ENCODE data around the gene TEAD4. TPM values are rescaled to one million over a fixed set of nuclear protein-coding genes. Genes with fewer than 3 reads are reported as not detected.

Gene TEAD4
- total RNA-seq, 1 experiment from 2014 or later, result 39.8 TPM

- no peaks in the 10 kb centered on the region for H3K4me1 ChIP-seq (ENCODE audit: insufficient read depth, low read length, poor library complexity, severe bottlenecking)
- TF ChIP-seq EZH2 (IDR thresholded peaks at IDR 0.05; ENCODE audit: borderline replicate concordance, low read depth, low read length, poor library complexity, severe bottlenecking), result no peak
- TF ChIP-seq, protein P1, sequence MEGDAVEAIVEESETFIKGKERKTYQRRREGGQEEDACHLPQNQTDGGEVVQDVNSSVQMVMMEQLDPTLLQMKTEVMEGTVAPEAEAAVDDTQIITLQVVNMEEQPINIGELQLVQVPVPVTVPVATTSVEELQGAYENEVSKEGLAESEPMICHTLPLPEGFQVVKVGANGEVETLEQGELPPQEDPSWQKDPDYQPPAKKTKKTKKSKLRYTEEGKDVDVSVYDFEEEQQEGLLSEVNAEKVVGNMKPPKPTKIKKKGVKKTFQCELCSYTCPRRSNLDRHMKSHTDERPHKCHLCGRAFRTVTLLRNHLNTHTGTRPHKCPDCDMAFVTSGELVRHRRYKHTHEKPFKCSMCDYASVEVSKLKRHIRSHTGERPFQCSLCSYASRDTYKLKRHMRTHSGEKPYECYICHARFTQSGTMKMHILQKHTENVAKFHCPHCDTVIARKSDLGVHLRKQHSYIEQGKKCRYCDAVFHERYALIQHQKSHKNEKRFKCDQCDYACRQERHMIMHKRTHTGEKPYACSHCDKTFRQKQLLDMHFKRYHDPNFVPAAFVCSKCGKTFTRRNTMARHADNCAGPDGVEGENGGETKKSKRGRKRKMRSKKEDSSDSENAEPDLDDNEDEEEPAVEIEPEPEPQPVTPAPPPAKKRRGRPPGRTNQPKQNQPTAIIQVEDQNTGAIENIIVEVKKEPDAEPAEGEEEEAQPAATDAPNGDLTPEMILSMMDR (conservative IDR thresholded peaks at IDR 0.05; ENCODE audit: low read depth, low read length), result no peak
- BruUV-seq (replicated peaks), result no TSS peak
- H3K4me3 ChIP-seq (ENCODE audit: low read depth, low read length, poor library complexity, severe bottlenecking), result no peak overlapping the region
- no peak for DNase-seq (ENCODE audit: low spot score)
- no peaks in the 10 kb centered on the region for H3K27me3 ChIP-seq (replicated peaks; ENCODE audit: insufficient read depth, low read depth, low read length, poor library complexity)
- CTCF ChIA-PET, result no interaction called here
- no peak overlapping the region for H3K27ac ChIP-seq (ENCODE audit: low read depth, low read length, poor library complexity, severe bottlenecking)
- H3K36me3 ChIP-seq (ENCODE audit: insufficient read depth, low read length, poor library complexity, severe bottlenecking), result peaks cover 14% of the 10 kb centered on the region
- H3K9me3 ChIP-seq (ENCODE audit: low read depth, low read length, poor library complexity, severe bottlenecking), result no peaks in the 10 kb centered on the region
- intact Hi-C loops (cut with micrococcal nuclease; ENCODE audit: unreplicated experiment), result no loop called here
- POLR2A ChIA-PET (ENCODE audit: low non-redundant PET), result no interaction called here
Measured at GRCh38 chr12:3038926-3039510, 79.8 kb downstream of the TEAD4 start.

- TF ChIP-seq, protein P1 (conservative IDR thresholded peaks at IDR 0.05; ENCODE audit: low read depth, low read length), result no peak
- H3K27me3 ChIP-seq (replicated peaks; ENCODE audit: insufficient read depth, low read depth, low read length, poor library complexity), result no peaks in the 10 kb centered on the region
- TSS peak; percentile 23 for BruUV-seq (replicated peaks)
- no peak for DNase-seq (ENCODE audit: low spot score)
- H3K27ac ChIP-seq (ENCODE audit: low read depth, low read length, poor library complexity, severe bottlenecking), result no peak overlapping the region
- peaks cover 14% of the 10 kb centered on the region for H3K36me3 ChIP-seq (ENCODE audit: insufficient read depth, low read length, poor library complexity, severe bottlenecking)
- no peaks in the 10 kb centered on the region for H3K4me1 ChIP-seq (ENCODE audit: insufficient read depth, low read length, poor library complexity, severe bottlenecking)
- ChIA-PET CTCF (no interaction called here), POLR2A (ENCODE audit: low non-redundant PET) (no interaction called here)
- H3K9me3 ChIP-seq (ENCODE audit: low read depth, low read length, poor library complexity, severe bottlenecking), result no peaks in the 10 kb centered on the region
- intact Hi-C loops (cut with micrococcal nuclease; ENCODE audit: unreplicated experiment), result loop anchor here (5.0 kb wide), 1 partner anchor 188 kb away; no protein-coding TSS in a partner anchor
- no peak overlapping the region for H3K4me3 ChIP-seq (ENCODE audit: low read depth, low read length, poor library complexity, severe bottlenecking)
Measured at GRCh38 chr12:3040026-3040656, 80.9 kb downstream of the TEAD4 start.

DNA sequence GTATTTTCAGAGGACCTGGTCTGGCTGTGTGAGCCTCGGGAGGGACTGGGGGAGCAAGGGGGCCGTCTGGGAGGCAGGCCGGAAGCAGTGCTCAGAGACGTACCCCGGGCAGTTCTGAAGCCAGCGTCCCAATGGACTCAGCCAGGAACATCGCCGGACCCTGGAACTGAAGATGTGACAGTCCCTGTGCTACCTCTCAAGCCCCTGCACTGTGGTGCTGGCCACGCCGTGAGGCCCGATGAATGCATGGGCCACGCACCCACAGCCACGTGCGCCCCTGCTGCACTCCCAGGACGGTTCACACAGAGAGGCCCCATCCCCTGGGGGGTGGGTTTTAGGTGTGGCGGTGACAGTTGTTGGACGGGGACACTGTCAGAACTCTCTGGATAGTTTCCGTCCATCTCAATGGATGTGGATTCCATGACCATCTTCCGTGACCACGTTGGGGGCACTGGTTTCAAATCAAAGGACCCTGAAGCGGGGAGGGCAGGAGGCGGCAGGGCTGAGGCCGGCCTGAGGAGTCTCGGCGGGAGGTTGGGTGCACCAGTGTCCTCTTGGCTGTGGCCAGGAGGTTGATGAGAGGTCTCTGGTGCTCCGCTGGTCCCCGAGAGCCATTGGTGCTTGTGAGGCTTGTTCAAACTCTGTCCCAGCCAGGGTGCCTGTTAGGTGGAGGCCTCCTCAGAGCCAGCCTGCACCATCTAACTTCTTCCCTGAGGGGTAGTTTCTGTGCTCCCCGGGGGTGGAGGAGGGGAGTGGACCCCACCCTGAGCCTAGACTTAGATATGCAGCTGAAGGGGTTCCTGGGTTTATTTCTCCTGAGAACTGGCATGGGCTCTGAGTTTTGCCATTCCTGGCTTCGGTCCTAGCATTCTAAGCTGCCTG is 81.7 kb downstream of the TEAD4 start:
- TF ChIP-seq EZH2 (IDR thresholded peaks at IDR 0.05; ENCODE audit: borderline replicate concordance, low read depth, low read length, poor library complexity, severe bottlenecking), result no peak
- TF ChIP-seq, protein P1 (conservative IDR thresholded peaks at IDR 0.05; ENCODE audit: low read depth, low read length), result no peak
- intact Hi-C loops (cut with micrococcal nuclease; ENCODE audit: unreplicated experiment), result loop anchor here (5.0 kb wide), 1 partner anchor 189 kb away; no protein-coding TSS in a partner anchor
- CTCF ChIA-PET, result interaction anchor here (0.5 to 1.3 kb wide), 13 partner anchors 46 to 482 kb away, joined by 3 to 12 read pairs (median 4); no protein-coding TSS in a partner anchor
- no peak overlapping the region for H3K4me3 ChIP-seq (ENCODE audit: low read depth, low read length, poor library complexity, severe bottlenecking)
- H3K36me3 ChIP-seq (ENCODE audit: insufficient read depth, low read length, poor library complexity, severe bottlenecking), result peaks cover 14% of the 10 kb centered on the region
- H3K4me1 ChIP-seq (ENCODE audit: insufficient read depth, low read length, poor library complexity, severe bottlenecking), result no peaks in the 10 kb centered on the region
- H3K9me3 ChIP-seq (ENCODE audit: low read depth, low read length, poor library complexity, severe bottlenecking), result no peaks in the 10 kb centered on the region
- H3K27me3 ChIP-seq (replicated peaks; ENCODE audit: insufficient read depth, low read depth, low read length, poor library complexity), result no peaks in the 10 kb centered on the region
- POLR2A ChIA-PET (ENCODE audit: low non-redundant PET), result interaction anchor here (0.5 kb wide), 1 partner anchor 141 kb away, joined by 4 read pairs; no protein-coding TSS in a partner anchor
- no peak overlapping the region for H3K27ac ChIP-seq (ENCODE audit: low read depth, low read length, poor library complexity, severe bottlenecking)
- no peak for DNase-seq (ENCODE audit: low spot score)
- no TSS peak for BruUV-seq (replicated peaks)

Data from A673 (cell line).